RWPE2 (cell line): ENCODE data around the gene ROBO1.
A peak's percentile ranks its signal among the peaks of the same experiment; 100 is the strongest.

Source experiments
- ATAC-seq: fragments of 200-7000 bp; cut with Tn5 transposase; 3 replicates; pipeline ENCODE4 v1.9.1; 2021; ENCODE audit warnings: low read depth
- DNase-seq: peaks from one replicate; pipeline ENCODE4 v3.0.0-alpha.2; 2020; ENCODE audit warnings: low spot score
- H3K27ac ChIP-seq: fragments of 450-650 bp; 2 replicates; pipeline ENCODE4 v1.5.1; 2017; ENCODE audit warnings: mild to moderate bottlenecking; ENCODE audit not compliant: poor library complexity, severe bottlenecking
- H3K27me3 ChIP-seq: fragments of 250-450 bp; sonication (Bioruptor Pico); 2 replicates; pipeline ENCODE4 v1.5.1; 2021; ENCODE audit warnings: mild to moderate bottlenecking, moderate library complexity; ENCODE audit not compliant: insufficient read depth, poor library complexity, severe bottlenecking
- H3K36me3 ChIP-seq: fragments of 250-450 bp; sonication (Bioruptor Pico); 2 replicates; pipeline ENCODE4 v1.5.1; 2020; ENCODE audit warnings: low read depth, mild to moderate bottlenecking, moderate library complexity
- H3K4me1 ChIP-seq: fragments of 250-450 bp; sonication (Bioruptor Pico); 2 replicates; pipeline ENCODE4 v1.5.1; 2021; ENCODE audit warnings: mild to moderate bottlenecking, moderate library complexity; ENCODE audit not compliant: insufficient read depth, poor library complexity, severe bottlenecking
- H3K4me3 ChIP-seq: fragments of 250-450 bp; sonication (Bioruptor Pico); 2 replicates; pipeline ENCODE4 v1.5.1; 2021; ENCODE audit warnings: mild to moderate bottlenecking, moderate library complexity; ENCODE audit not compliant: severe bottlenecking
- H3K9me3 ChIP-seq: fragments of 250-450 bp; sonication (Bioruptor Pico); 2 replicates; pipeline ENCODE4 v1.5.1; 2021; ENCODE audit warnings: mild to moderate bottlenecking, moderate library complexity; ENCODE audit not compliant: severe bottlenecking
- CTCF ChIP-seq: fragments of 450-650 bp; IDR thresholded peaks from one replicate; pipeline ENCODE4 v1.5.1; 2017; ENCODE audit warnings: mild to moderate bottlenecking, moderate library complexity; ENCODE audit not compliant: poor library complexity, severe bottlenecking

ROBO1 gene

GRCh38 chr3:79383402-79384012 is 384.3 kb downstream of the ROBO1 start:
- DNase-seq = no peak
- ATAC-seq = 0 out of 3 replicates have a peak, but pooled peaks have one; percentile 33
- Histone ChIP-seq H3K4me3 (no peak overlapping the region), H3K9me3 (no peaks in the 10 kb centered on the region), H3K36me3 (no peaks in the 10 kb centered on the region), H3K27ac (no peak overlapping the region), H3K4me1 (no peaks in the 10 kb centered on the region), H3K27me3 (no peaks in the 10 kb centered on the region)
- TF ChIP-seq CTCF = no peak

GRCh38 chr3:79380581-79380980 is 387.2 kb downstream of the ROBO1 start:
- H3K4me1 ChIP-seq = no peaks in the 10 kb centered on the region
- H3K27me3 ChIP-seq = no peaks in the 10 kb centered on the region
- DNase-seq (no peak), ATAC-seq (no peak)
- no peaks in the 10 kb centered on the region for H3K9me3 ChIP-seq
- no peak overlapping the region for H3K27ac ChIP-seq
- no peak overlapping the region for H3K4me3 ChIP-seq
- TF ChIP-seq CTCF = no peak
- no peaks in the 10 kb centered on the region for H3K36me3 ChIP-seq

GRCh38 chr3:79378064-79378463 is 389.7 kb downstream of the ROBO1 start:
- Histone ChIP-seq H3K4me3 (no peak overlapping the region), H3K27ac (no peak overlapping the region), H3K4me1 (no peaks in the 10 kb centered on the region), H3K9me3 (no peaks in the 10 kb centered on the region), H3K36me3 (no peaks in the 10 kb centered on the region), H3K27me3 (peaks cover 5% of the 10 kb centered on the region)
- no peak for TF ChIP-seq CTCF
- ATAC-seq (no peak), DNase-seq (no peak)

GRCh38 chr3:79369306-79369705 is 398.5 kb downstream of the ROBO1 start:
- ATAC-seq = no peak
- no peak for TF ChIP-seq CTCF
- Histone ChIP-seq H3K36me3 (no peaks in the 10 kb centered on the region), H3K4me3 (no peak overlapping the region), H3K27me3 (peaks cover 5% of the 10 kb centered on the region), H3K4me1 (peaks cover 13% of the 10 kb centered on the region), H3K27ac (no peak overlapping the region), H3K9me3 (no peaks in the 10 kb centered on the region)
- no peak for DNase-seq

- ATAC-seq (peak; percentile 65), DNase-seq (no peak)
- no peak for TF ChIP-seq CTCF
- no peaks in the 10 kb centered on the region for H3K36me3 ChIP-seq
- H3K4me3 ChIP-seq = no peak overlapping the region
- H3K27me3 ChIP-seq = no peaks in the 10 kb centered on the region
- no peaks in the 10 kb centered on the region for H3K9me3 ChIP-seq
- H3K4me1 ChIP-seq = peaks cover 13% of the 10 kb centered on the region
- no peak overlapping the region for H3K27ac ChIP-seq
Measured at GRCh38 chr3:79368403-79368802, 399.4 kb downstream of the ROBO1 start.
